Endothelial cell of umbilical vein (primary cell): Measurements from ENCODE around the gene MASP1. TPM values are rescaled to one million over a fixed set of nuclear protein-coding genes. Genes with fewer than 3 reads are reported as not detected.

ENCODE experiments used
- BruUV-seq: library from RNA; stranded (reverse); fragments of 400-500 nt; replicated peaks from 2 replicates; lab custom pipeline; 2021; lab: Mats Ljungman, UMichigan
- CTCF ChIA-PET: fragments of 300-600, 350-600 bp; sonication (Branson Sonifier 250); formaldehyde crosslinking; loops from one replicate; lab custom pipeline; 2021; ENCODE audit warnings: antibody characterized with exemption, inconsistent platforms; lab: Charles Lee
- POLR2A ChIA-PET: fragments of 300-600, 350-600 bp; sonication (Branson Sonifier 250); formaldehyde crosslinking; loops from one replicate; lab custom pipeline; 2021; ENCODE audit warnings: antibody characterized with exemption, inconsistent platforms; lab: Charles Lee
- DNase-seq: peaks from one replicate; pipeline ENCODE4 v3.0.0-alpha.2; 2011; ENCODE audit warnings: low read depth, low spot score
- FAIRE-seq: peaks from 2 replicates; lab custom pipeline; 2011; peaks lifted over from hg19 to GRCh38; lab: Jason Lieb, UNC
- H2AFZ ChIP-seq: 2 replicates; pipeline ENCODE4 v1.6.0; 2012; ENCODE audit warnings: low read depth, low read length, control low read depth, inconsistent platforms
- H3K27ac ChIP-seq: 2 replicates; pipeline ENCODE4 v1.5.1; 2011; ENCODE audit warnings: low read depth, mild to moderate bottlenecking, control low read depth, low read length, moderate library complexity; ENCODE audit not compliant: insufficient read depth
- H3K27me3 ChIP-seq, 2 experiments: 2 replicates each; pipeline versions ENCODE4 v1.6.0 to v1.6.1; 2011; ENCODE audit warnings: low read length in 2 of 2, mixed read lengths in 1 of 2; ENCODE audit not compliant: control insufficient read depth in 2 of 2, insufficient read depth in 2 of 2
- H3K36me3 ChIP-seq, 2 experiments: 2 replicates in 1 of 2; 3 replicates in 1 of 2; pipeline ENCODE4 v1.5.1; 2011; ENCODE audit warnings: low read length in 2 of 2, mild to moderate bottlenecking in 1 of 2, moderate library complexity in 1 of 2; ENCODE audit not compliant: control insufficient read depth in 2 of 2, insufficient read depth in 2 of 2; ENCODE audit errors: extremely low read depth in 1 of 2
- H3K4me1 ChIP-seq: 3 replicates; pipeline ENCODE4 v1.5.1; 2011; ENCODE audit warnings: mild to moderate bottlenecking, low read length; ENCODE audit not compliant: control insufficient read depth, insufficient read depth; ENCODE audit errors: extremely low read depth
- H3K4me2 ChIP-seq: 2 replicates; pipeline ENCODE4 v1.6.1; 2011; ENCODE audit warnings: low read length, control low read depth, mixed read lengths; ENCODE audit not compliant: insufficient read depth
- H3K4me3 ChIP-seq, 3 experiments: fragments of 200-600 bp in 1 of 3; sonication (generic), shearing (Covaris generic) in 1 of 3; replicated peaks in 1 of 3; 2 replicates each; pipeline ENCODE4 v1.5.1; 2011 to 2016; ENCODE audit warnings: control low read depth in 3 of 3, low read length in 3 of 3, mild to moderate bottlenecking in 2 of 3, inconsistent platforms in 1 of 3, low read depth in 1 of 3, moderate library complexity in 1 of 3; ENCODE audit not compliant: insufficient read depth in 1 of 3
- H3K79me2 ChIP-seq: 2 replicates; pipeline ENCODE4 v1.6.0; 2012; ENCODE audit warnings: low read length, inconsistent platforms; ENCODE audit not compliant: control insufficient read depth, insufficient read depth
- H3K9ac ChIP-seq: replicated peaks from 2 replicates; pipeline ENCODE3; 2011; ENCODE audit warnings: low read length, control low read depth; ENCODE audit not compliant: insufficient read depth; ENCODE audit errors: extremely low read depth
- H3K9me1 ChIP-seq: replicated peaks from 3 replicates; pipeline ENCODE4 v1.6.0; 2011; ENCODE audit warnings: mild to moderate bottlenecking, low read length; ENCODE audit not compliant: control insufficient read depth, insufficient read depth; ENCODE audit errors: extremely low read depth
- H3K9me3 ChIP-seq: replicated peaks from 2 replicates; pipeline ENCODE4 v1.5.1; 2012; ENCODE audit warnings: low read length, inconsistent platforms; ENCODE audit not compliant: control insufficient read depth, insufficient read depth
- H4K20me1 ChIP-seq: replicated peaks from 2 replicates; pipeline ENCODE3; 2011; ENCODE audit warnings: mild to moderate bottlenecking, low read length; ENCODE audit not compliant: control insufficient read depth, insufficient read depth; ENCODE audit errors: extremely low read depth
- EZH2 ChIP-seq: IDR thresholded peaks from 2 replicates; pipeline ENCODE4 v1.6.1; 2012; ENCODE audit warnings: borderline replicate concordance, low read depth, mild to moderate bottlenecking, moderate library complexity, low read length, inconsistent platforms; ENCODE audit not compliant: severe bottlenecking
- FOS ChIP-seq: IDR thresholded peaks from 2 replicates; pipeline ENCODE4 v1.6.1; 2011; ENCODE audit warnings: mild to moderate bottlenecking, low read length, moderate library complexity, borderline replicate concordance; ENCODE audit not compliant: insufficient read depth
- GATA2 ChIP-seq: IDR thresholded peaks from 2 replicates; pipeline ENCODE4 v1.7.0; 2011; ENCODE audit warnings: low read depth, mild to moderate bottlenecking, moderate library complexity, mixed read lengths, low read length; ENCODE audit not compliant: insufficient read length, insufficient read depth
- JUN ChIP-seq: IDR thresholded peaks from 2 replicates; pipeline ENCODE4 v1.6.1; 2011; ENCODE audit warnings: borderline replicate concordance, low read depth; ENCODE audit not compliant: insufficient read length, insufficient read depth
- MYC ChIP-seq: IDR thresholded peaks from one replicate; pipeline ENCODE4 v1.6.1; 2011; ENCODE audit warnings: mild to moderate bottlenecking, low read depth, low read length
- POLR2A ChIP-seq: IDR thresholded peaks from 2 replicates; pipeline ENCODE4 v1.6.1; 2012; ENCODE audit warnings: low read depth, mild to moderate bottlenecking, control low read depth, low read length
- POLR2AphosphoS5 ChIP-seq: IDR thresholded peaks from 2 replicates; pipeline ENCODE4 v1.6.1; 2012; ENCODE audit warnings: low read depth, mild to moderate bottlenecking, control low read depth, low read length, moderate library complexity; ENCODE audit not compliant: insufficient read depth
- dilution Hi-C: fragments of 300-500 bp; cut with MboI; formaldehyde crosslinking; loops from one replicate; pipeline ENCODE4 v1.15.0; 2019; ENCODE audit warnings: low sequenced_read_pairs; ENCODE audit not compliant: extremely low pct_ligation_motif_present
- intact Hi-C: fragments of 100-400 bp; cut with micrococcal nuclease; formaldehyde crosslinking; loops from one replicate; pipeline ENCODE4 v1.10.0; 2022
- polyA plus RNA-seq, 4 experiments: library from polyadenylated mRNA; depleted of rRNA in 3 of 4; stranded (reverse) in 3 of 4; unstranded in 1 of 4; fragments of >200 nt; gene quantifications; 2 replicates each; pipeline versions ENCODE4 v1.2.1 to v1.2.3, GENCODE V29; 2011 to 2012; ENCODE audit warnings: missing spikeins in 1 of 4
- total RNA-seq: library from RNA; stranded (reverse); gene quantifications from 2 replicates; pipeline ENCODE4 v1.2.3, GENCODE V29; 2021
- TF ChIP-seq, protein P1 (sequence below), 2 donors: IDR thresholded peaks; 1 replicate in 1 of 2; 2 replicates in 1 of 2; pipeline ENCODE4 v1.5.1; 2011; ENCODE audit warnings: low read length in 2 of 2, mild to moderate bottlenecking in 2 of 2, moderate library complexity in 2 of 2, control low read depth in 1 of 2, inconsistent platforms in 1 of 2, low read depth in 1 of 2; ENCODE audit not compliant: insufficient read depth in 1 of 2; ENCODE audit errors: extremely low read depth in 1 of 2
- TF ChIP-seq, protein P2 (sequence below): IDR thresholded peaks from 2 replicates; pipeline ENCODE4 v1.6.1; 2011; ENCODE audit not compliant: insufficient read depth, insufficient read length

MASP1 gene
- total and polyA plus RNA-seq, 2 donors (not counting 3 experiments of a cell fraction or from before 2014, with no cell fraction given), result 0.31 to 0.50 TPM

DNA sequence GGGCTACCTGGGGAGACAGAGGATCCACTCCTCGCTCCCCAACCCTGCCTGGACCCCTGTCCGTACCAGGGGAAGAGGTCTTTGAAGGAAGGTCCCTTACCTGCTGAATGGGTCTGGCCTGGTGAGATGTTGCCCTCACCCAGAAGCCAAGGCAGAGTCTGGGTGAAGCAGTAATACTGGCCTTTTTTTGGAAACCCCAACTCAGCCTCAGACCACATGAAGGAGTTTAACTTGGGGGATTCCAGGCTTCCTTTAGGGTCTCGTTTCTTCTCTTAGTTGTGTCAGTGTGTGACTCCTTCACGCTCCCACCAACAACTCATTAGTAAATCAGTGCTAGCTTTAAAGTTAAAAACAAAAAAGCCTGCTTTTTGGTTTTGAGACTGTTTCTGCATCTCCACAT is 48.6 kb downstream of the MASP1 start:
- H4K20me1 ChIP-seq, result no peaks in the 10 kb centered on the region
- intact Hi-C loops (no loop called here), dilution Hi-C loops (no loop called here)
- no peak overlapping the region for H3K9ac ChIP-seq
- TF ChIP-seq POLR2AphosphoS5 (no peak), MYC (no peak), GATA2 (no peak), FOS (no peak), EZH2 (no peak), POLR2A (no peak), JUN (no peak)
- TF ChIP-seq, protein P1, sequence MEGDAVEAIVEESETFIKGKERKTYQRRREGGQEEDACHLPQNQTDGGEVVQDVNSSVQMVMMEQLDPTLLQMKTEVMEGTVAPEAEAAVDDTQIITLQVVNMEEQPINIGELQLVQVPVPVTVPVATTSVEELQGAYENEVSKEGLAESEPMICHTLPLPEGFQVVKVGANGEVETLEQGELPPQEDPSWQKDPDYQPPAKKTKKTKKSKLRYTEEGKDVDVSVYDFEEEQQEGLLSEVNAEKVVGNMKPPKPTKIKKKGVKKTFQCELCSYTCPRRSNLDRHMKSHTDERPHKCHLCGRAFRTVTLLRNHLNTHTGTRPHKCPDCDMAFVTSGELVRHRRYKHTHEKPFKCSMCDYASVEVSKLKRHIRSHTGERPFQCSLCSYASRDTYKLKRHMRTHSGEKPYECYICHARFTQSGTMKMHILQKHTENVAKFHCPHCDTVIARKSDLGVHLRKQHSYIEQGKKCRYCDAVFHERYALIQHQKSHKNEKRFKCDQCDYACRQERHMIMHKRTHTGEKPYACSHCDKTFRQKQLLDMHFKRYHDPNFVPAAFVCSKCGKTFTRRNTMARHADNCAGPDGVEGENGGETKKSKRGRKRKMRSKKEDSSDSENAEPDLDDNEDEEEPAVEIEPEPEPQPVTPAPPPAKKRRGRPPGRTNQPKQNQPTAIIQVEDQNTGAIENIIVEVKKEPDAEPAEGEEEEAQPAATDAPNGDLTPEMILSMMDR (IDR thresholded peaks at IDR 0.05; ENCODE audit: extremely low read depth in 1 of 2, insufficient read depth in 1 of 2, low read depth in 1 of 2, low read length in 2 of 2), result no peak
- TF ChIP-seq, protein P2, sequence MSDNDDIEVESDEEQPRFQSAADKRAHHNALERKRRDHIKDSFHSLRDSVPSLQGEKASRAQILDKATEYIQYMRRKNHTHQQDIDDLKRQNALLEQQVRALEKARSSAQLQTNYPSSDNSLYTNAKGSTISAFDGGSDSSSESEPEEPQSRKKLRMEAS, result no peak
- no peaks in the 10 kb centered on the region for H3K79me2 ChIP-seq
- FAIRE-seq (no peak), DNase-seq (no peak)
- H2AFZ ChIP-seq, result no peak overlapping the region
- no peaks in the 10 kb centered on the region for H3K9me1 ChIP-seq
- H3K27ac ChIP-seq, result no peak overlapping the region
- ChIA-PET CTCF (no interaction called here), POLR2A (interaction anchor here (0.6 kb wide), 1 partner anchor 424 kb away, joined by 3 read pairs; no protein-coding TSS in a partner anchor)
- no TSS peak for BruUV-seq
- no peaks in the 10 kb centered on the region for H3K9me3 ChIP-seq
- H3K4me3 ChIP-seq, result no peak overlapping the region
- no peaks in the 10 kb centered on the region for H3K27me3 ChIP-seq
- no peaks in the 10 kb centered on the region for H3K36me3 ChIP-seq
- H3K4me1 ChIP-seq, result no peaks in the 10 kb centered on the region
- no peak overlapping the region for H3K4me2 ChIP-seq
